GM12873 (cell line): ENCODE results near the gene ABCC4.

ENCODE experiments used
- CTCF ChIP-seq: IDR thresholded peaks from 2 replicates; pipeline ENCODE4 v1.5.1; 2012; ENCODE audit warnings: low read depth, mild to moderate bottlenecking, moderate library complexity, low read length, control low read depth; ENCODE audit not compliant: insufficient read depth; ENCODE audit errors: missing control alignments

Gene ABCC4

GRCh38 chr13:95113601-95114000 is 187.7 kb downstream of the ABCC4 start:
- TF ChIP-seq CTCF = no peak

GRCh38 chr13:95112883-95113282 is 188.4 kb downstream of the ABCC4 start:
- no peak for TF ChIP-seq CTCF

- TF ChIP-seq CTCF = no peak
Measured at GRCh38 chr13:95111608-95112007, 189.6 kb downstream of the ABCC4 start.

- no peak for TF ChIP-seq CTCF
Measured at GRCh38 chr13:95106562-95106961, 194.7 kb downstream of the ABCC4 start.

- no peak for TF ChIP-seq CTCF
Measured at GRCh38 chr13:95100525-95101433, 200.5 kb downstream of the ABCC4 start.

GRCh38 chr13:95099541-95099940 is 201.7 kb downstream of the ABCC4 start:
- TF ChIP-seq CTCF = no peak

GRCh38 chr13:95098916-95099315 is 202.3 kb downstream of the ABCC4 start:
- no peak for TF ChIP-seq CTCF
